Measurements from ENCODE around the gene ANKRD1.
"Not testable (repeated sequence)": the region's sequence is repeated elsewhere in the genome, so short reads cannot be mapped to it uniquely, and the experiment has no call there.

The ANKRD1 gene

GRCh38 chr10:90920986-90921666, at the start of gene ANKRD1:
ANKRD1 (minus strand) TSS chr10:90921087; CDS start chr10:90921027, 60 bp downstream.
- no peak within 1 kb of the TSS for H3K4me3 ChIP-seq (ENCODE audit: low read depth, low read length)

- no peak overlapping the region for H3K4me3 ChIP-seq (ENCODE audit: low read depth, low read length)
Measured at GRCh38 chr10:90969947-90970673, 49.2 kb upstream of the ANKRD1 start.

GRCh38 chr10:90969121-90969534, 48.2 kb upstream of the ANKRD1 start:
- no peak overlapping the region for H3K4me3 ChIP-seq (ENCODE audit: low read depth, low read length)

GRCh38 chr10:90968328-90969081, 47.6 kb upstream of the ANKRD1 start:
- no peak overlapping the region for H3K4me3 ChIP-seq (ENCODE audit: low read depth, low read length)

- no peak overlapping the region for H3K4me3 ChIP-seq (ENCODE audit: low read depth, low read length)
Measured at GRCh38 chr10:90967865-90968264, 47.0 kb upstream of the ANKRD1 start.

GRCh38 chr10:90966146-90966545, 45.3 kb upstream of the ANKRD1 start:
- H3K4me3 ChIP-seq (ENCODE audit: low read depth, low read length), result no peak overlapping the region

- H3K4me3 ChIP-seq (ENCODE audit: low read depth, low read length), result no peak overlapping the region
Measured at GRCh38 chr10:90965720-90966119, 44.8 kb upstream of the ANKRD1 start.

- H3K4me3 ChIP-seq (ENCODE audit: low read depth, low read length), result no peak overlapping the region
Measured at GRCh38 chr10:90964781-90965465, 44.0 kb upstream of the ANKRD1 start.

- H3K4me3 ChIP-seq (ENCODE audit: low read depth, low read length), result no peak overlapping the region
Measured at GRCh38 chr10:90963331-90963730, 42.4 kb upstream of the ANKRD1 start.

GRCh38 chr10:90960355-90960814, 39.5 kb upstream of the ANKRD1 start:
- H3K4me3 ChIP-seq (ENCODE audit: low read depth, low read length), result no peak overlapping the region

- H3K4me3 ChIP-seq (ENCODE audit: low read depth, low read length), result no peak overlapping the region
Measured at GRCh38 chr10:90959826-90960225, 38.9 kb upstream of the ANKRD1 start.

GRCh38 chr10:90958781-90959180, 37.9 kb upstream of the ANKRD1 start:
- H3K4me3 ChIP-seq (ENCODE audit: low read depth, low read length), result no peak overlapping the region

GRCh38 chr10:90947030-90947960, 26.4 kb upstream of the ANKRD1 start:
- no peak overlapping the region for H3K4me3 ChIP-seq (ENCODE audit: low read depth, low read length)

- no peak overlapping the region for H3K4me3 ChIP-seq (ENCODE audit: low read depth, low read length)
Measured at GRCh38 chr10:90945491-90946070, 24.7 kb upstream of the ANKRD1 start.

GRCh38 chr10:90944749-90945148, 23.9 kb upstream of the ANKRD1 start:
- no peak overlapping the region for H3K4me3 ChIP-seq (ENCODE audit: low read depth, low read length)

GRCh38 chr10:90942980-90943379, 22.1 kb upstream of the ANKRD1 start:
- not testable (repeated sequence) for H3K4me3 ChIP-seq (ENCODE audit: low read depth, low read length)

GRCh38 chr10:90939648-90940047, 18.8 kb upstream of the ANKRD1 start:
- no peak overlapping the region for H3K4me3 ChIP-seq (ENCODE audit: low read depth, low read length)

- no peak overlapping the region for H3K4me3 ChIP-seq (ENCODE audit: low read depth, low read length)
Measured at GRCh38 chr10:90939116-90939515, 18.2 kb upstream of the ANKRD1 start.

GRCh38 chr10:90937645-90938258, 16.9 kb upstream of the ANKRD1 start:
- no peak overlapping the region for H3K4me3 ChIP-seq (ENCODE audit: low read depth, low read length)

Data from iPS-11a (cell line).